Tibial artery (tissue), 4 donors: ENCODE measurements around the gene DMD.
"Not testable (repeated sequence)": the region's sequence is repeated elsewhere in the genome, so short reads cannot be mapped to it uniquely, and the experiment has no call there.

Experiments used
- DNase-seq, 2 donors: peaks; one replicate each; pipeline ENCODE4 v3.0.0-alpha.2; 2019
- H3K27ac ChIP-seq, 2 donors: fragments of 200-600 bp; sonication (generic) in 1 of 2; 1 replicate in 1 of 2; 2 replicates in 1 of 2; pipeline ENCODE4 v1.5.1; 2018 to 2019; ENCODE audit warnings: mild to moderate bottlenecking in 1 of 2
- H3K27me3 ChIP-seq, 2 donors: fragments of 200-600 bp; sonication (generic) in 1 of 2; one replicate each; pipeline versions ENCODE4 v1.5.1 to v1.6.0; 2016 to 2019
- H3K36me3 ChIP-seq, 3 donors: fragments of 200-600 bp; sonication (generic) in 2 of 3; one replicate each; pipeline ENCODE4 v1.5.1; 2016 to 2019; ENCODE audit warnings: mild to moderate bottlenecking in 2 of 3
- H3K4me1 ChIP-seq, 4 donors: fragments of 200-600 bp; sonication (generic) in 2 of 4; 1 replicate in 3 of 4; 2 replicates in 1 of 4; pipeline ENCODE4 v1.5.1; 2016 to 2019
- H3K4me3 ChIP-seq, 2 donors: fragments of 200-600 bp; sonication (generic) in 1 of 2; 1 replicate in 1 of 2; 2 replicates in 1 of 2; pipeline ENCODE4 v1.5.1; 2018 to 2019; ENCODE audit warnings: mild to moderate bottlenecking in 2 of 2
- H3K9me3 ChIP-seq, 3 donors: fragments of 200-600 bp; sonication (generic) in 1 of 3; one replicate each; pipeline ENCODE4 v1.5.1; 2016 to 2019
- intact Hi-C: fragments of 100-400 bp; cut with DNase I; formaldehyde crosslinking; loops from one replicate; pipeline ENCODE4 v1.15.0; 2023; ENCODE audit warnings: low total_unique reads
- TF ChIP-seq, protein P1 (sequence below), 2 experiments: fragments of 200-600 bp in 1 of 2; fragments of 450-650 bp in 1 of 2; IDR thresholded peaks; one replicate each; pipeline ENCODE4 v1.5.1; 2017 to 2019; ENCODE audit warnings: antibody characterized with exemption in 2 of 2, mild to moderate bottlenecking in 1 of 2, moderate library complexity in 1 of 2

DMD gene

DNA sequence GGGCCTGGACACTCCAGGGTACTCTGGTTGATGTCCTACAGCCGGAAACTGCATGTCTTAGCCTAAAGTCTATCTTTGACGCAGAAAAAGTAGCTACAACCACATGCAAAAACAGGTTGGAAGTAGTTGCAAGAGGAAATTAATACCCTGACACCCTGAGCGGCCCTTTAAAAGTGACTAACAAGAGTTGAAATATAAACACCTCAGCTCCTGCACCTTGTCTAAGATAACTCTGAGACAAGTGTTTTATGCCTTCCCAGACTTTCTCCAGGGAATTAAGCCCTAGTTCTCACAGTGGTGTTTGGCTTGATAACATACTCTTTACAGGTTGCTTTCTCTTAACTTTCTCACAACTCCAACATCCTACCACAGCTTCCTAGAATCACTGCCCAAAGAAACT, 943.1 kb downstream of the DMD start:
- H3K27ac ChIP-seq, result no peak overlapping the region
- no peaks in the 10 kb centered on the region for H3K4me1 ChIP-seq
- no peaks in the 10 kb centered on the region for H3K36me3 ChIP-seq
- intact Hi-C loops, result no loop called here
- peaks cover 0 to 10% (median 4%) of the 10 kb centered on the region in 3 donors for H3K9me3 ChIP-seq
- TF ChIP-seq, protein P1, sequence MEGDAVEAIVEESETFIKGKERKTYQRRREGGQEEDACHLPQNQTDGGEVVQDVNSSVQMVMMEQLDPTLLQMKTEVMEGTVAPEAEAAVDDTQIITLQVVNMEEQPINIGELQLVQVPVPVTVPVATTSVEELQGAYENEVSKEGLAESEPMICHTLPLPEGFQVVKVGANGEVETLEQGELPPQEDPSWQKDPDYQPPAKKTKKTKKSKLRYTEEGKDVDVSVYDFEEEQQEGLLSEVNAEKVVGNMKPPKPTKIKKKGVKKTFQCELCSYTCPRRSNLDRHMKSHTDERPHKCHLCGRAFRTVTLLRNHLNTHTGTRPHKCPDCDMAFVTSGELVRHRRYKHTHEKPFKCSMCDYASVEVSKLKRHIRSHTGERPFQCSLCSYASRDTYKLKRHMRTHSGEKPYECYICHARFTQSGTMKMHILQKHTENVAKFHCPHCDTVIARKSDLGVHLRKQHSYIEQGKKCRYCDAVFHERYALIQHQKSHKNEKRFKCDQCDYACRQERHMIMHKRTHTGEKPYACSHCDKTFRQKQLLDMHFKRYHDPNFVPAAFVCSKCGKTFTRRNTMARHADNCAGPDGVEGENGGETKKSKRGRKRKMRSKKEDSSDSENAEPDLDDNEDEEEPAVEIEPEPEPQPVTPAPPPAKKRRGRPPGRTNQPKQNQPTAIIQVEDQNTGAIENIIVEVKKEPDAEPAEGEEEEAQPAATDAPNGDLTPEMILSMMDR (IDR thresholded peaks at IDR 0.05), result no peak
- no peaks in the 10 kb centered on the region for H3K27me3 ChIP-seq
- H3K4me3 ChIP-seq, result no peak overlapping the region
- DNase-seq, result no peak

DNA sequence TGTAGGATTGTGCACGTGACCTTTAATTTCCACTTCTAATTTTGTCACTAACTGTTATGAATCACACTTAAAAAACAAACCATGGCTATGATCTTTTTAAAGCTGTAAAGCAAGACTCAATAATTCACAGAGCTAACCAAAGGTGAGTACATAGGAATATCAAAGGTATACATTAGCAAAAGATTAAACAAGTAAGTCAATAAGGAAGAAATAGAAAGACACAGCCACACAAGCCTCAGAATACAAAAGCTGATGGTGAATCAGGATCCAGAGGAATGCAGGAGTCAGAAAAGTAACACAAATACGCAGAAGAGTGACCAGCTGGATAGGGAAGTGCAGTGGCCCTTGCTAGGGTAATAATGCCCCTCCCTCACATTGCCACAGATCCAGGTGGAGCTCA, 943.6 kb downstream of the DMD start:
- intact Hi-C loops, result no loop called here
- TF ChIP-seq, protein P1 (IDR thresholded peaks at IDR 0.05), result no peak
- DNase-seq, result no peak
- Histone ChIP-seq H3K27ac (no peak overlapping the region), H3K36me3 (no peaks in the 10 kb centered on the region), H3K4me3 (no peak overlapping the region), H3K4me1 (no peaks in the 10 kb centered on the region), H3K27me3 (no peaks in the 10 kb centered on the region), H3K9me3 (peaks cover 0 to 10% (median 4%) of the 10 kb centered on the region in 3 donors)

DNA sequence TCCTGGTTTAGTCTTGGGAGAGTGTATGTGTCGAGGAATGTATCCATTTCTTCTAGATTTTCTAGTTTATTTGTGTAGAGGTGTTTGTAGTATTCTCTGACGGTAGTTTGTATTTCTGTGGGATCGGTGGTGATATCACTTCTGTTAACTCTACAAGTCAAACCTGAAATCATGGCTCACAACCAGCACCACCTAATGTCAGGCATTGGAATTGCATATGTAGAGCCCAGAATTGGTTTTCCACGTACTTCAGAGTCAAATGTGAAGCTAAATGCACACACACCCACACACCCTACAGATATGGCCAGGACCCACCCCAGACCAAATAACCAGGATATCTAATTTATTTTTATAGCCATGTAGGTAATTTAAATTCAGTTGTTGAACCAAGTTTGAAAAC, 964.7 kb downstream of the DMD start:
- DNase-seq, H3K4me3 ChIP-seq, H3K36me3 ChIP-seq, H3K4me1 ChIP-seq, H3K27ac ChIP-seq, intact Hi-C loops, H3K9me3 ChIP-seq, H3K27me3 ChIP-seq: not testable (repeated sequence)

DNA sequence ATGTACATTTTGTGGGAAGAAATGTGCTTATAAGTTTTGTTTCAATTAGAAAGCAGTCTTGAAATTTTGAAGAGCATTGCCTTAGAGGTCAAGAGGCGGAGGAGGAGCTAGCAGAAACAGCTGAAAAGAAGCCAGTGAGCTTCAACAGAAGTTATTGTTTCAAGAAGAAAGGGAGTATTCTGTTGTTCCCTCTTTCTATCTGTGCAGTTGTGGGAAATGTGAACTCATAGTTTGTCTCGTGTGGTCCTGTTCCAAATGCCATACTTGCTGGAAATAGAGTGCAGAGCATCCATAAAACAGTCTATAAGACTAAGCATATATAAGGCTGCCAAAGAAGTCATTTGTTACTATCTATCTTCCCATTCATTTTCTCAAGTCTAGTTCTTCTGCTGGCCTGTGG, 1015.7 kb downstream of the DMD start:
- TF ChIP-seq, protein P1 (IDR thresholded peaks at IDR 0.05), result no peak
- H3K36me3 ChIP-seq, result no peaks in the 10 kb centered on the region
- no peaks in the 10 kb centered on the region for H3K4me1 ChIP-seq
- no peaks in the 10 kb centered on the region for H3K9me3 ChIP-seq
- H3K27ac ChIP-seq, result no peak overlapping the region
- H3K27me3 ChIP-seq, result no peaks in the 10 kb centered on the region
- no peak for DNase-seq
- H3K4me3 ChIP-seq, result no peak overlapping the region
- intact Hi-C loops, result no loop called here

DNA sequence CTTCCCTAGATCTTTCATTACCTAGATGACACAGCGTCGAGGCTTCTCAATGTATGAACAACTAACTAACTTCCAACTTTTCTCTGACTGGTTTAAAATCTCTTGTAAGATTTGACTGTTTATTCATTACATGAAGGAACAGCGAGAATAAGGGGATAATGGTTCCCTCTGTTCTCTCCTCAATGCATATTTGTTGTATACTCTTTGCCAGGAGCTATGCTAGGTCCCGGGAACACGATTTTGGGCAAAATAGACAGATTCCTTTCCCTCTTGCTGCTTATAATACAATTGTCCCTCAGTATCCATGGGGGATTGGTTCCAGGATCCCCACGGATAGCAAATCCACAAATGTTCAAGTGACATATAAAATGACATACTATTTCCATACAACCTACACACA, 1020.0 kb downstream of the DMD start:
- Histone ChIP-seq H3K4me3 (no peak overlapping the region), H3K27me3 (no peaks in the 10 kb centered on the region), H3K9me3 (no peaks in the 10 kb centered on the region), H3K4me1 (no peaks in the 10 kb centered on the region), H3K27ac (no peak overlapping the region), H3K36me3 (no peaks in the 10 kb centered on the region)
- DNase-seq, result no peak
- intact Hi-C loops, result no loop called here
- TF ChIP-seq, protein P1 (IDR thresholded peaks at IDR 0.05), result no peak

DNA sequence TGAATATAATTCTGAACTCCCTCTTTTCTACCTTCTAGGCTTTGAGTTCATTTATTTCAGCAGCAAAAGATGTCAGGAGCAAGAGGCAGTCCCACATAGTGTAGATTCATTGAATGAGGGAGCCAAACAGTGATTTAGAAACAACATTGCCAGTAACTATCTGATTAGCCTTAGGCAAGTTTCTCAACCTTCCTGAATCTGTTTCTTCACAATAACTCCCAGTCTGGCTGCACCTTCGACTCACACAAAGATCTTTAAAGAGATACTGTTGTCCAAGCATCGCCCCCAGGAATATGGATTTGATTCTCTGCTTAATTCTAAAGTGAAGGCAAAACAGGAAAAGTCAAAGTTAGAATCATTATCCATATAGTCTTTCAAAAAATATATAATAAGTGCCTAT, 1026.2 kb downstream of the DMD start:
- DNase-seq, result no peak
- Histone ChIP-seq H3K9me3 (no peaks in the 10 kb centered on the region), H3K36me3 (no peaks in the 10 kb centered on the region), H3K4me1 (no peaks in the 10 kb centered on the region), H3K4me3 (no peak overlapping the region), H3K27me3 (no peaks in the 10 kb centered on the region), H3K27ac (no peak overlapping the region)
- TF ChIP-seq, protein P1 (IDR thresholded peaks at IDR 0.05), result no peak
- intact Hi-C loops, result no loop called here
